Cardiac fibroblast (primary cell): ENCODE results near the gene FNDC11.

Experiments
- DNase-seq, 2 donors: peaks; one replicate each; pipeline versions ENCODE4 v3.0.0 to v3.0.0-alpha.2; 2010; ENCODE audit warnings: low read depth in 2 of 2
- H3K4me3 ChIP-seq, 2 donors: replicated peaks in 1 of 2; 1 replicate in 1 of 2; 2 replicates in 1 of 2; pipeline ENCODE4 v1.5.1; 2011; ENCODE audit warnings: low read depth in 2 of 2, low read length in 2 of 2, mild to moderate bottlenecking in 2 of 2, moderate library complexity in 1 of 2
- CTCF ChIP-seq: IDR thresholded peaks from one replicate; pipeline ENCODE4 v1.5.1; 2011; ENCODE audit warnings: low read depth, mild to moderate bottlenecking, low read length, inconsistent platforms

The FNDC11 gene

GRCh38 chr20:63544241-63544957 lies 9.6 kb upstream of the FNDC11 start:
- no peak for DNase-seq
- no peak overlapping the region for H3K4me3 ChIP-seq
- no peak for TF ChIP-seq CTCF

- H3K4me3 ChIP-seq = no peak overlapping the region
- DNase-seq = no peak
Observed at GRCh38 chr20:63544958-63545516, 8.9 kb upstream of the FNDC11 start.

GRCh38 chr20:63545814-63546213 lies 8.1 kb upstream of the FNDC11 start:
- no peak for TF ChIP-seq CTCF
- DNase-seq = no peak
- H3K4me3 ChIP-seq = no peak overlapping the region

More at GRCh38 chr20:63544958-63545516, 8.9 kb upstream of the FNDC11 start:
- TF ChIP-seq CTCF = no peak

- DNase-seq = no peak
- H3K4me3 ChIP-seq = no peak overlapping the region
- TF ChIP-seq CTCF = no peak
Observed at GRCh38 chr20:63546256-63546955, 7.6 kb upstream of the FNDC11 start.

- TF ChIP-seq CTCF = no peak
Observed at GRCh38 chr20:63546956-63547724, 6.8 kb upstream of the FNDC11 start.

GRCh38 chr20:63547725-63548480 lies 6.1 kb upstream of the FNDC11 start, which contains the start of gene SRMS:
TSS of gene SRMS (minus strand) at chr20:63547749. CDS start at chr20:63547463, 286 bp downstream.
- TF ChIP-seq CTCF = no peak
- no peak within 1 kb of the TSS for H3K4me3 ChIP-seq
- no peak for DNase-seq

More at GRCh38 chr20:63546956-63547724, 6.8 kb upstream of the FNDC11 start:
- DNase-seq = no peak
- H3K4me3 ChIP-seq = no peak overlapping the region
